IMR-90 (cell line): Measurements from ENCODE around the gene HCFC1. TPM values are rescaled to one million over a fixed set of nuclear protein-coding genes. Genes with fewer than 3 reads are reported as not detected.

Experiments used
- ATAC-seq: fragments of 200-7000 bp; cut with Tn5 transposase; 2 replicates; pipeline ENCODE4 v1.9.1; 2020; ENCODE audit warnings: low read depth, mild to moderate bottlenecking, moderate library complexity
- BruUV-seq: library from RNA; stranded (reverse); fragments of 400-500 nt; replicated peaks from 2 replicates; lab custom pipeline; 2021; lab: Mats Ljungman, UMichigan
- CTCF ChIA-PET: fragments of 300-600 bp; formaldehyde crosslinking; extraction: SDS; loops from one replicate; lab custom pipeline; 2021; ENCODE audit warnings: antibody characterized with exemption; lab: Yijun Ruan, JAX
- POLR2A ChIA-PET: fragments of 300-600 bp; sonication (Branson Sonifier 250); formaldehyde crosslinking; loops from one replicate; lab custom pipeline; 2022; ENCODE audit warnings: antibody characterized with exemption; ENCODE audit not compliant: unreplicated experiment; lab: Charles Lee
- DNase-seq: peaks from one replicate; pipeline ENCODE4 v3.0.0; 2013
- H2AFZ ChIP-seq: replicated peaks from 2 replicates; pipeline ENCODE3; 2013; ENCODE audit warnings: low read length, mild to moderate bottlenecking; ENCODE audit not compliant: poor library complexity
- H2AK5ac ChIP-seq: 2 replicates; pipeline ENCODE4 v1.6.1; 2013; ENCODE audit warnings: low read depth, low read length, inconsistent platforms
- H2AK9ac ChIP-seq: replicated peaks from 2 replicates; pipeline ENCODE3; 2013; ENCODE audit warnings: mild to moderate bottlenecking, low read depth, low read length, moderate library complexity; ENCODE audit not compliant: poor library complexity
- H2BK120ac ChIP-seq: 2 replicates; pipeline ENCODE4 v1.6.1; 2013; ENCODE audit warnings: low read depth, low read length, inconsistent platforms
- H2BK15ac ChIP-seq: 3 replicates; pipeline ENCODE4 v1.6.1; 2013; ENCODE audit warnings: low read depth, low read length, inconsistent platforms
- H2BK20ac ChIP-seq: 2 replicates; pipeline ENCODE4 v1.6.1; 2013; ENCODE audit warnings: low read depth, mild to moderate bottlenecking, inconsistent platforms, low read length, moderate library complexity
- H2BK5ac ChIP-seq: 2 replicates; pipeline ENCODE4 v1.6.1; 2013; ENCODE audit warnings: mild to moderate bottlenecking, low read depth, low read length, inconsistent platforms; ENCODE audit not compliant: poor library complexity, severe bottlenecking
- H3K14ac ChIP-seq: replicated peaks from 2 replicates; pipeline ENCODE4 v1.6.1; 2013; ENCODE audit warnings: low read depth, low read length, inconsistent platforms
- H3K18ac ChIP-seq: 2 replicates; pipeline ENCODE4 v1.6.1; 2013; ENCODE audit warnings: low read depth, low read length, control low read depth
- H3K23ac ChIP-seq: 2 replicates; pipeline ENCODE4 v1.6.1; 2013; ENCODE audit warnings: low read depth, low read length, inconsistent platforms
- H3K27ac ChIP-seq: 2 replicates; pipeline ENCODE4 v1.5.1; 2013; ENCODE audit warnings: mild to moderate bottlenecking, control low read depth, low read length; ENCODE audit not compliant: insufficient read depth
- H3K27me3 ChIP-seq: 2 replicates; pipeline ENCODE4 v1.6.1; 2013; ENCODE audit warnings: low read length; ENCODE audit not compliant: control insufficient read depth, insufficient read depth
- H3K36me3 ChIP-seq: 2 replicates; pipeline ENCODE4 v1.6.1; 2013; ENCODE audit warnings: low read length, mixed read lengths; ENCODE audit not compliant: control insufficient read depth, insufficient read depth
- H3K4ac ChIP-seq: 2 replicates; pipeline ENCODE4 v1.6.1; 2013; ENCODE audit warnings: low read depth, low read length, inconsistent platforms
- H3K4me1 ChIP-seq: 2 replicates; pipeline ENCODE4 v1.6.1; 2013; ENCODE audit warnings: low read length, mixed read lengths; ENCODE audit not compliant: control insufficient read depth, insufficient read depth
- H3K4me2 ChIP-seq: 2 replicates; pipeline ENCODE4 v1.6.1; 2013; ENCODE audit warnings: low read depth, mild to moderate bottlenecking, control low read depth, low read length, moderate library complexity
- H3K4me3 ChIP-seq: 2 replicates; pipeline ENCODE4 v1.5.1; 2013; ENCODE audit warnings: low read depth, mild to moderate bottlenecking, control low read depth, low read length, moderate library complexity; ENCODE audit not compliant: insufficient read depth
- H3K56ac ChIP-seq: 2 replicates; pipeline ENCODE4 v1.6.1; 2013; ENCODE audit warnings: low read length, inconsistent platforms; ENCODE audit not compliant: insufficient read depth; ENCODE audit errors: extremely low read depth
- H3K79me1 ChIP-seq, 2 experiments: 2 replicates each; pipeline ENCODE4 v1.6.1; 2013; ENCODE audit warnings: low read length in 2 of 2, inconsistent platforms in 1 of 2, low read depth in 1 of 2
- H3K9ac ChIP-seq: 2 replicates; pipeline ENCODE4 v1.6.1; 2013; ENCODE audit warnings: low read depth, low read length, control low read depth
- H3K9me1 ChIP-seq: 2 replicates; pipeline ENCODE4 v1.6.1; 2013; ENCODE audit warnings: low read length, inconsistent platforms; ENCODE audit not compliant: insufficient read depth
- H3K9me3 ChIP-seq: 2 replicates; pipeline ENCODE4 v1.6.1; 2013; ENCODE audit warnings: low read length; ENCODE audit not compliant: control insufficient read depth, insufficient read depth
- H4K20me1 ChIP-seq: 2 replicates; pipeline ENCODE4 v1.6.1; 2013; ENCODE audit warnings: low read length, inconsistent platforms; ENCODE audit not compliant: insufficient read depth
- H4K5ac ChIP-seq: 2 replicates; pipeline ENCODE4 v1.6.1; 2013; ENCODE audit warnings: mild to moderate bottlenecking, low read depth, low read length, control low read depth
- H4K8ac ChIP-seq, 2 experiments: 2 replicates each; pipeline ENCODE4 v1.6.1; 2013; ENCODE audit warnings: low read depth in 2 of 2, low read length in 2 of 2, control low read depth in 1 of 2, inconsistent platforms in 1 of 2
- H4K91ac ChIP-seq: 2 replicates; pipeline ENCODE4 v1.6.1; 2013; ENCODE audit warnings: low read depth, low read length, inconsistent platforms; ENCODE audit not compliant: insufficient read depth
- FOS ChIP-seq: fragments of 150-350 bp; IDR thresholded peaks from 2 replicates; pipeline ENCODE4 v1.6.1; 2016; ENCODE audit warnings: low read depth, low read length
- MXI1 ChIP-seq: IDR thresholded peaks from 2 replicates; pipeline ENCODE4 v1.6.1; 2012; ENCODE audit warnings: low read depth, mild to moderate bottlenecking, low read length, moderate library complexity, borderline replicate concordance
- WGBS, 2 experiments: methylation state at CpG; one replicate each; pipeline versions ENCODE4 v1.1.5 to v1.1.7; 2013; ENCODE audit warnings: missing lambda C conversion rate in 2 of 2; ENCODE audit not compliant: insufficient read length in 1 of 2; ENCODE audit errors: extremely low coverage in 2 of 2; 5-methylcytosine and 5-hydroxymethylcytosine counted together
- dilution Hi-C: fragments of 300-500 bp; cut with HindIII; formaldehyde crosslinking; loops from one replicate; pipeline ENCODE4 v1.14.3; 2018; ENCODE audit warnings: low sequenced_read_pairs; ENCODE audit not compliant: unreplicated experiment
- in situ Hi-C: fragments of 300-500 bp; cut with MboI; formaldehyde crosslinking; loops from 3 replicates; pipeline ENCODE4 v1.14.3; 2019; ENCODE audit warnings: low sequenced_read_pairs, inconsistent platforms, mixed read lengths
- intact Hi-C: fragments of 100-400 bp; cut with micrococcal nuclease; formaldehyde crosslinking; loops from 2 replicates; pipeline ENCODE4 v1.10.0; 2022
- polyA plus RNA-seq, 3 experiments: library from polyadenylated mRNA; depleted of rRNA; stranded (reverse); fragments of >200 nt; gene quantifications; 2 replicates each; pipeline ENCODE4 v1.2.3, GENCODE V29; 2012; ENCODE audit warnings: low replicate concordance in 1 of 3
- total RNA-seq: library from RNA; depleted of rRNA; stranded (reverse); fragments of >200 nt; gene quantifications from 2 replicates; pipeline ENCODE4 v1.2.3, GENCODE V29; 2012

HCFC1 gene
- total and polyA plus RNA-seq, 2 of the 4 experiments (the other 2 are of a cell fraction), result 3.2 to 17.6 TPM

GRCh38 chrX:153935326-153935851 lies 36.2 kb downstream of the HCFC1 start:
- peak overlapping the region; percentile 80 for H2AFZ ChIP-seq

More at GRCh38 chrX:153935326-153935851, 36.2 kb downstream of the HCFC1 start:
- H4K8ac ChIP-seq, result peak overlapping the region in 1 of 2 experiments; percentile 24; a peak in 1 of 4 replicates
- peak overlapping the region; percentile 50 for H3K9ac ChIP-seq
- H3K23ac ChIP-seq, result no peak overlapping the region; the same call in 1 of the 2 replicates
- H3K14ac ChIP-seq, result no peak overlapping the region
- H4K20me1 ChIP-seq, result peaks cover 20% of the 10 kb centered on the region
- no peak overlapping the region for H2BK5ac ChIP-seq
- intact Hi-C loops, result no loop called here
- peaks cover 3% of the 10 kb centered on the region; the same call in 1 of the 2 replicates for H3K27me3 ChIP-seq
- no peak overlapping the region; the same call in 1 of the 2 replicates for H3K27ac ChIP-seq
- ATAC-seq (no peak), DNase-seq (no peak)
- ChIA-PET POLR2A (no interaction called here), CTCF (no interaction called here)
- H3K4me2 ChIP-seq, result peak overlapping the region; percentile 88
- no peak overlapping the region for H2BK120ac ChIP-seq
- dilution Hi-C loops, result no loop called here
- no peak overlapping the region for H4K5ac ChIP-seq
- H2BK20ac ChIP-seq, result no peak overlapping the region
- H3K9me3 ChIP-seq, result no peaks in the 10 kb centered on the region
- peaks cover 2% of the 10 kb centered on the region; the same call in 1 of the 2 replicates for H3K4me1 ChIP-seq
- BruUV-seq, result no TSS peak
- H3K79me1 ChIP-seq, result peaks cover 4 to 9% of the 10 kb centered on the region in 2 experiments; a peak in 2 of 4 replicates
- H3K18ac ChIP-seq, result no peak overlapping the region
- TF ChIP-seq MXI1, result peak; percentile 73; the same call in 1 of the 2 replicates
- TF ChIP-seq FOS, result no peak
- H4K91ac ChIP-seq, result no peak overlapping the region
- in situ Hi-C loops, result no loop called here
- H2BK15ac ChIP-seq, result no peak overlapping the region
- no peaks in the 10 kb centered on the region for H3K9me1 ChIP-seq
- H3K4ac ChIP-seq, result no peak overlapping the region
- H3K4me3 ChIP-seq, result peak overlapping the region; percentile 39
- peak overlapping the region; percentile 44 for H2AK9ac ChIP-seq
- no peak overlapping the region for H2AK5ac ChIP-seq
- peaks cover 17% of the 10 kb centered on the region for H3K36me3 ChIP-seq
- WGBS, 2 experiments, result 43% methylated on average over 14 of the region's 32 CpGs; no CpG with 5 or more reads in 1 of the 2 experiments
- H3K56ac ChIP-seq, result no peak overlapping the region
